GM18520 (cell line): ENCODE measurements around the gene CHRNA9.
"Not testable (repeated sequence)": the region's sequence is repeated elsewhere in the genome, so short reads cannot be mapped to it uniquely, and the experiment has no call there.

Experiments used
- ATAC-seq: cut with Tn5 transposase; IDR thresholded peaks from one replicate; pipeline ENCODE4 v1.9.1; 2021; ENCODE audit not compliant: unreplicated experiment

CHRNA9 gene

DNA sequence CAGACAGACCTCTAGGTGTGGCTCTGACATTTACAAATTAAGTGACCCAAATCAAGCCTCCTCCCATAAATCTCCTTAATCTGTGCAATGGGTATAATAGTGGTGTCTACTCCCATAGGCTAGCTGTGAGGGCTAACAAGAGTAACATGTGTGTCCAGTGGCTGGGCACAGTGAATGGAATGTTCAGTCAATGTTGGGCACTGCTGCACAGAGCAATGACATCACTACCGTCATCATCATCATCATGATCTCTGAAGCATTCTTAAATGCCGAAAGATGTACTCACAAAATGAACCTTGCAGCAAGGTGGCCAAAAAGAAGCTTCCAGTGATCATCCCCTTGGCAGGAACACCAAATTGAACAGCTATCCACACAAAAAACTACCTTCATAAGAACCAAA is 43.5 kb downstream of the CHRNA9 start:
- ATAC-seq: no peak

DNA sequence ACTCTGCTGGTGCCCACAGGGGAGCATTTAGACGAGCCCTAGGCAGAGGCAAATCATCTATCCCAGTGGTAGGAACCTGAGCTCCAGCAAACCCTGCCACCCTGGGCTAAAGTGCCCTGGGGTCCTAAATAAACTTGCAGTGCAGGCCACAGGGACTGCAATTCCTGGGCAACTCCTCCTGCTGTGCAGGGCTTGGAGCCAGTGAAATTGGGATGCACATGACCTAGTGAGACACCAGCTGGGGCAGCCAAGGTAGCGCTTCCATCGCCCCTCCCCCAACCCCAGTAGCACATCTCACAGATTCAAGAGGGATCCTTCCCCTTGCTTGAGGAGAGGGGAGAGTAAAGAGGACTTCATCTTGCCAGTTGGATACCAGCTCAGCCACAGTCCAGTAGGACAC is 44.1 kb downstream of the CHRNA9 start:
- no peak for ATAC-seq

GRCh38 chr4:40380647-40381046 is 45.5 kb downstream of the CHRNA9 start:
- ATAC-seq: no peak

DNA sequence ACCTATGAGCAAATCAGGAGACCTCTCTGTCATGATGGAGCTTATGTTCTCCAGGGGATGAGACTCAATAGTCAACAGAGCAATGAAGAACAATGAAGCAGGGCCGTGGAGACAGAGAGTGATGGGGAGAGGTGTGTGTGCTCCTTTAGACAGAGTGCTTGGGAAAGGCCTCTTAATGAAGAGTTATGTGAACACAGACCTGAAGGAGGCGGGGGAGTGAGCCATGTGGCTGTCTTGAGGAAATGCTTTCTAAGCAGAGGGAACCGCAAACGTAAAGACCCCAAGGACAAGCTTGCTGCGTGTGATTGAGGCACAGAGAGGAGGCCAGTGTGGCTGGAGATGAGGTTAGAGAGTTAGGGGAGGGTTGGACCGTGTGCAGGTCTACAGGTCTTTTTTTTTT is 53.1 kb downstream of the CHRNA9 start:
- no peak for ATAC-seq

GRCh38 chr4:40389986-40390385 is 54.9 kb downstream of the CHRNA9 start:
- no peak for ATAC-seq

- not testable (repeated sequence) for ATAC-seq
Measured at GRCh38 chr4:40392241-40392640, 57.1 kb downstream of the CHRNA9 start.

DNA sequence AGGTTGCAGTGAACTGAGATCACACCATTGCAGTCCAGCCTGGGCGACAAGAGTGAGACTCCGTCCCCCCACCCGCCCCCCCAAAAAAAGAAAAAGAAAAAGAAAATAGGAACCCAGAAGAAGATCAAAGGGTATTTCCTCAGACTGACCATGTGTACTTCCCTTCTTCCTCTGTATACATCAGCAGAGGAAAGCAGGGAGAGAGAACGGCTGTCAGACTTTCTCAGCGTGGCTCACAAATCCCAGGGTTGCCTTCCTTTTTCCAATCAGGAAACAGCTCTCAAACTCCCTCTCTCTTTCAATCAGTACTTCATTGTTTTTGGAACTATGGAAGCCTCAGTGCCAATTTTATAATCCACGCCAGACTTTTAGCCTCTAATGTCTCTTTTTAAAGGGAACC is 59.1 kb downstream of the CHRNA9 start:
- ATAC-seq: no peak

- no peak for ATAC-seq
Measured at GRCh38 chr4:40395166-40395900, 60.2 kb downstream of the CHRNA9 start.

GRCh38 chr4:40395908-40396793 is 61.0 kb downstream of the CHRNA9 start:
- no peak for ATAC-seq

GRCh38 chr4:40399578-40399977 is 64.4 kb downstream of the CHRNA9 start:
- no peak for ATAC-seq

DNA sequence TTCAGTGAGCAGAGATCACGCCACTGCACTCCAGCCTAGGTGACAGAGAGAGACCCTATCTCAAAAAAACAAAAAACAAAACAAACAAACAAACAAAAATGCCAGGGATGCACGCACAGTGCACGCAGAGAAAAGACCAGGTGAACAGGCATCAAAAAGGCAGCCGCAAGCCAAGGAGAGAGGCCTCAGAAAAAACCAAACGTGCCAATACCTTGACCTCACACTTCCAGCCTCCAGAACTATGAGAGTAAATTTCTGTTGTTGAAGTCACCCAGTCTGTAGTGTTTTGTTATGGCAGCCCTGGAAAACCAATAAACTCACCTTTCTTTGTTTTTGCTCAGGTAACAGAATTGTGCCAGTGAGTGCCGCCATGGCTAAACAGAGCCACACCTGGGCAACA is 66.0 kb downstream of the CHRNA9 start:
- ATAC-seq: no peak

- ATAC-seq: no peak
Measured at GRCh38 chr4:40401631-40402030, 66.5 kb downstream of the CHRNA9 start.

DNA sequence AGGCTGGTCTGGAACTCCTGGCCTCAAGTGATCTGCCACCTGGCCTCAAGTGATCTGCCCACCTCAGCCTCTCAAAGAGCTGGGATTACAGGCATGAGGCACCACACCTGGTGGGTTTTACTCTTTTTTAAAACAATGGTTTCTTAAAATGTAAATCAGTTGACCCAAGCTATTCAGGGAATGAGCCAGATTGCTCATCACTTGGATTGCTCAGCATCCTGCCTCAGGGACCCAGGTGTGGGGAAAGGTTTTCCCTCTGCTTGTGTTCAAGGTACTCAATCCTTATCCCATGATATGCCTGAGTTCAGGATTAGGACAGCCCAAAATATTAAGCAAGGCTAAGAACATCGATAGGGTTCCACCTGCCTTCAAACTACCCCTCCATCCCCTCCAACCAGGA is 67.4 kb downstream of the CHRNA9 start:
- no peak for ATAC-seq

DNA sequence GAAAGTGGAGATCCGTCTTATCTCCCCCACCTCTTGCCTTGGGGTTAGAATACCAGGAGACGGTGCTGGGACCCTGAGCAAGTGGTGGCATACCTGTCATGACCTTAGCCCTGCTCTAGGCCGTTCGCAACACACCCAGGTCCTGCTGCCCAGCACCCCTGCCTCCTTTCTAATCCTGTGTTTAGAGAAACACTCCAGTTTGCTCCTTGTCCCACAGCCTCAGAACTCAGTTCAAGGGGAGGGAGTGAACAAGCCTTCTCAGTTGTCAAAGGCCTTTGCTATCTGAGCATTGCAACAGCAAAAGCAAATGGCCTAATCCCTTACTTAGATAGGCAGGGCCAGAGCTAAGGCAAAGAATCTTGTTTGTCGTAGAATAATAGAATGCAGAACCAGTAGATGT is 67.9 kb downstream of the CHRNA9 start:
- ATAC-seq: no peak
